Activated CD4-positive, alpha-beta T cell treated with anti-CD3 and anti-CD28 coated beads, Interleukin-2, amount 50 U/mL, for 24 hours (primary cell): Measurements from ENCODE around the gene ZNF672.
A peak's percentile ranks its signal among the peaks of the same experiment; 100 is the strongest.

Experiments used
- DNase-seq, 2 donors: peaks; one replicate each; pipeline ENCODE4 v3.0.0-alpha.2; 2020; ENCODE audit warnings: low read depth in 1 of 2, low spot score in 1 of 2

Gene ZNF672

GRCh38 chr1:248831842-248832241 is 6.2 kb upstream of the ZNF672 start:
- DNase-seq: no peak

- DNase-seq: no peak
Observed at GRCh38 chr1:248834343-248834940, 3.6 kb upstream of the ZNF672 start.

- DNase-seq: no peak
Observed at GRCh38 chr1:248837045-248837780, 811 bp upstream of the ZNF672 start.

- DNase-seq: peak; percentile 72 to 77
Observed at GRCh38 chr1:248838357-248839167, 538 bp downstream of the ZNF672 start.

- DNase-seq: no peak
Observed at GRCh38 chr1:248839168-248839555, 1.1 kb downstream of the ZNF672 start.

- no peak for DNase-seq
Observed at GRCh38 chr1:248840946-248841345, 2.9 kb downstream of the ZNF672 start.

- no peak for DNase-seq
Observed at GRCh38 chr1:248841702-248842395, 3.8 kb downstream of the ZNF672 start.

- DNase-seq: no peak
Observed at GRCh38 chr1:248842781-248843331, 4.8 kb downstream of the ZNF672 start.

GRCh38 chr1:248843687-248844086 is 5.7 kb downstream of the ZNF672 start:
- no peak for DNase-seq

- no peak for DNase-seq
Observed at GRCh38 chr1:248844526-248844925, 6.5 kb downstream of the ZNF672 start.

- DNase-seq: no peak
Observed at GRCh38 chr1:248847181-248847955, 9.3 kb downstream of the ZNF672 start.

- no peak for DNase-seq
Observed at GRCh38 chr1:248847956-248848561, 10.0 kb downstream of the ZNF672 start.

- no peak for DNase-seq
Observed at GRCh38 chr1:248848602-248849001, 10.6 kb downstream of the ZNF672 start.

GRCh38 chr1:248849152-248849551 is 11.1 kb downstream of the ZNF672 start:
- DNase-seq: no peak

GRCh38 chr1:248849637-248850036 is 11.6 kb downstream of the ZNF672 start:
- DNase-seq: no peak

GRCh38 chr1:248850124-248850523 is 12.1 kb downstream of the ZNF672 start:
- no peak for DNase-seq

- DNase-seq: no peak
Observed at GRCh38 chr1:248850536-248851251, 12.7 kb downstream of the ZNF672 start.

- DNase-seq: no peak
Observed at GRCh38 chr1:248851390-248851789, 13.4 kb downstream of the ZNF672 start.
